Measurements from ENCODE around the gene SLAIN1.

Gene SLAIN1

GRCh38 chr13:77715233-77715891 lies 17.9 kb downstream of the SLAIN1 start:
- DNase-seq, result no peak

- no peak for DNase-seq
Observed at GRCh38 chr13:77716692-77717091, 19.2 kb downstream of the SLAIN1 start.

- DNase-seq, result no peak
Observed at GRCh38 chr13:77717508-77717907, 20.0 kb downstream of the SLAIN1 start.

GRCh38 chr13:77719128-77719527 lies 21.6 kb downstream of the SLAIN1 start:
- DNase-seq, result no peak

- DNase-seq, result no peak
Observed at GRCh38 chr13:77720988-77721387, 23.5 kb downstream of the SLAIN1 start.

GRCh38 chr13:77724092-77724491 lies 26.6 kb downstream of the SLAIN1 start:
- DNase-seq, result no peak

GRCh38 chr13:77725071-77725470 lies 27.6 kb downstream of the SLAIN1 start:
- no peak for DNase-seq

GRCh38 chr13:77728265-77729125 lies 31.0 kb downstream of the SLAIN1 start:
- no peak for DNase-seq

- DNase-seq, result no peak
Observed at GRCh38 chr13:77729502-77730221, 32.2 kb downstream of the SLAIN1 start.

- no peak for DNase-seq
Observed at GRCh38 chr13:77730572-77730971, 33.1 kb downstream of the SLAIN1 start.

- DNase-seq, result no peak
Observed at GRCh38 chr13:77732287-77732686, 34.8 kb downstream of the SLAIN1 start.

- DNase-seq, result peak; percentile 12
Observed at GRCh38 chr13:77733674-77734073, 36.2 kb downstream of the SLAIN1 start.

GRCh38 chr13:77737583-77738200 lies 40.2 kb downstream of the SLAIN1 start:
- no peak for DNase-seq

- no peak for DNase-seq
Observed at GRCh38 chr13:77740097-77740735, 42.7 kb downstream of the SLAIN1 start.

- no peak for DNase-seq
Observed at GRCh38 chr13:77740931-77741596, 43.6 kb downstream of the SLAIN1 start.

GRCh38 chr13:77741597-77741972 lies 44.1 kb downstream of the SLAIN1 start:
- no peak for DNase-seq

- DNase-seq, result no peak
Observed at GRCh38 chr13:77742801-77743200, 45.3 kb downstream of the SLAIN1 start.

- DNase-seq, result no peak
Observed at GRCh38 chr13:77745784-77746183, 48.3 kb downstream of the SLAIN1 start.

GRCh38 chr13:77749344-77749880 lies 51.9 kb downstream of the SLAIN1 start:
- DNase-seq, result no peak

- DNase-seq, result no peak
Observed at GRCh38 chr13:77751513-77752456, 54.3 kb downstream of the SLAIN1 start.
